AG04449 (cell line): ENCODE results near the gene PNMA8C.
"Not testable (repeated sequence)": the region's sequence is repeated elsewhere in the genome, so short reads cannot be mapped to it uniquely, and the experiment has no call there.

Source experiments
- CTCF ChIA-PET: fragments of 350-600 bp; formaldehyde crosslinking; extraction: SDS; loops from one replicate; lab custom pipeline; 2021; ENCODE audit warnings: antibody characterized with exemption; lab: Yijun Ruan, JAX
- POLR2A ChIA-PET: fragments of 400-600, 350-600 bp; formaldehyde crosslinking; extraction: SDS; loops from one replicate; lab custom pipeline; 2020; ENCODE audit warnings: antibody characterized with exemption, inconsistent platforms; lab: Yijun Ruan, JAX
- DNase-seq: peaks from one replicate; pipeline ENCODE4 v3.0.0-alpha.2; 2010; ENCODE audit warnings: low read depth, low spot score
- H3K4me3 ChIP-seq: 2 replicates; pipeline ENCODE4 v1.5.1; 2011; ENCODE audit warnings: low read depth, mild to moderate bottlenecking, control low read depth, low read length
- CTCF ChIP-seq: IDR thresholded peaks from one replicate; pipeline ENCODE4 v1.5.1; 2011; ENCODE audit warnings: mild to moderate bottlenecking, moderate library complexity, low read length, control low read depth, inconsistent platforms; ENCODE audit not compliant: insufficient read depth; ENCODE audit errors: missing control alignments

PNMA8C gene

GRCh38 chr19:46380690-46381089 lies 48.0 kb downstream of the PNMA8C start:
- POLR2A ChIA-PET, result no interaction called here
- no peak overlapping the region for H3K4me3 ChIP-seq
- DNase-seq, result no peak
- CTCF ChIA-PET, result interaction anchor here (1.1 to 12.8 kb wide), 4 partner anchors 13 to 162 kb away, joined by 3 to 151 read pairs (median 4); no protein-coding TSS in a partner anchor
- no peak for TF ChIP-seq CTCF

DNA sequence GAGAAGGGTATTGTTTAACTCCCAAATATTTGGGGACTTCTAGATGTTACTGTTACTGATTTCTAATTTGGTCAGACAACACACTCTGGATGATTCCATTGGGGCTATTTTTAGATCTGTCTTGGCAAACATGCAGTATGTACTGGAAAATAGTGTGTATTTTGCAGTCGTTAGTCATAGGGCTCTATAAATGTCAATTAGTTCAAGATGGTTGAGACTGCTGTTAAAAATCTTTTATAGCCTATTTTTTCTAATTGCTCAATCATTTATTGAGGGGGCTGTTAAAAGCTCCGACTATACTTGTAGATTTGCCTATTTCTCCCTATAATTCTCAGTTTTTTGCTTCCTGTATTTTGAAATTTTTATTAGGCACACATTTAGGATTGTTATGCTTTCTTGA lies 50.5 kb downstream of the PNMA8C start:
- no peak for TF ChIP-seq CTCF
- no peak overlapping the region for H3K4me3 ChIP-seq
- POLR2A ChIA-PET, result no interaction called here
- DNase-seq, result peak; percentile 59
- CTCF ChIA-PET, result interaction anchor here (1.1 to 12.8 kb wide), 7 partner anchors 16 to 111 kb away, joined by 3 to 151 read pairs (median 8); partner anchors contain the start of gene PPP5C

- no peak for DNase-seq
- H3K4me3 ChIP-seq, result no peak overlapping the region
- POLR2A ChIA-PET, result no interaction called here
- CTCF ChIA-PET, result interaction anchor here (1.0 to 12.8 kb wide), 6 partner anchors 8 to 111 kb away, joined by 3 to 151 read pairs (median 8); partner anchors contain the start of gene PPP5C
- no peak for TF ChIP-seq CTCF
These were observed 52.2 kb downstream of the PNMA8C start for GRCh38 chr19:46376241-46377153.

DNA sequence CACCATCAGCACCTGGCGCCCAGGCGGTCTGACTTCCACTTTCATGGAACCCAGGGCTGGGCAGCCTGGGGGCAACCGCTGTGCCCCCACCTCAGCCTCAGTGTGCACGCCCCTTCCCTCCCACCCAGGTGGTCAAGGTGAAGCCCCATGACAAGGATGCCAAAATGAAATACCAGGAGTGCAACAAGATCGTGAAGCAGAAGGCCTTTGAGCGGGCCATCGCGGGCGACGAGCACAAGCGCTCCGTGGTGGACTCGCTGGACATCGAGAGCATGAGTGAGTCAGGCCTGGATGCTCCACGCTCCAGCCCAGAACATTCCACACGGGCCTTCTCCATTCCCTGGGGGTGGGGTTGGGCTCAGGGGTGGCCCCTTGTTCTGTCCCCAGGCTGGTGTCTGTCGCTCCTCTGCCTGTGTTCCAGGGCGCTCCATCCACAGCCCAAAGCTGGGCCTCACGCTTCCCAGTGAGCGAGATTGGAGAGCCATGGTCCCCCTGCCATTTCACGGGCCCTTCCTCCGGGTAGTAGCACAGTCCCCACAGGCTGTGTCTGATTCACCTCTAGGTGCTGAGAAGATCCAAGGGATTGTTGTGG lies 53.2 kb downstream of the PNMA8C start:
- H3K4me3 ChIP-seq, POLR2A ChIA-PET, DNase-seq: not testable (repeated sequence)
- CTCF ChIA-PET, result interaction anchor here (0.7 to 12.8 kb wide), 3 partner anchors 18 to 95 kb away, joined by 3 to 151 read pairs (median 7); partner anchors contain the start of gene PPP5C
